Measurements from ENCODE around the gene FGD2.

DNA sequence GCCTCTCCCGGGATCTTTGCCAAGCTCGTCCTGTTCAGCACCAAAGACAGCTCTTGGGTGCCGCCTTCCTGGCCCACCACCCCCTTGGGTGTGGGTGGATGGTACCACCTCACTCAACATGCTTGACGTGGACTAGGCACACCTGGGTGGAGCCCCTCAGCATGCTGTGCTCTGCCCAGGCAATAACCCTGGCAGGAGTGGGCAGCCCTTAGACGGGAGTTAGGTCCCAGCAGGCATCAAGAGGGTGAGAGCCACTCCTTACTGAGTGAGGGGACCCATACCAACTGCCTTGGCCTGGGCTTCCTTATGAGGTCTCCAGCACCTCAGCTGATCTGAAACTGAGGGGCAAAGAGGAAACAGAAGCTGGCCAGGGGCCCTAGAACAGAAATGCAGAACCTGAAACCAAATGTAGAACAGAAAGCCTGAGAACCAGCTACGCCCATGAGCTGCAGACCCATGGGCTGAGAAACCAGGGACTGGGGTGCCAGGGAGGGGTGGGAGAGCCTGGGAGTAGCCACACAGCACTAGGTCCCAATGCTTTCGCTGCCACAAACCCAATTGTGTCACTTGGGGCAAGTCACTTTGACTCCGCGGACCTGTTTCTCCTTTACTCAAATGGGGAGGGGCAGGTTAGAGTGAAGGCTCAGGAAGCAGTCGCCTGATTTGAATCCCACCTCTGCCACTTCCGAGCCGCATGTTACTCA is 2.0 kb downstream of the FGD2 start:
- TF ChIP-seq EZH2 (IDR thresholded peaks at IDR 0.05; ENCODE audit: borderline replicate concordance, low read depth, low read length, poor library complexity, severe bottlenecking) = no peak
- TF ChIP-seq, protein P1, sequence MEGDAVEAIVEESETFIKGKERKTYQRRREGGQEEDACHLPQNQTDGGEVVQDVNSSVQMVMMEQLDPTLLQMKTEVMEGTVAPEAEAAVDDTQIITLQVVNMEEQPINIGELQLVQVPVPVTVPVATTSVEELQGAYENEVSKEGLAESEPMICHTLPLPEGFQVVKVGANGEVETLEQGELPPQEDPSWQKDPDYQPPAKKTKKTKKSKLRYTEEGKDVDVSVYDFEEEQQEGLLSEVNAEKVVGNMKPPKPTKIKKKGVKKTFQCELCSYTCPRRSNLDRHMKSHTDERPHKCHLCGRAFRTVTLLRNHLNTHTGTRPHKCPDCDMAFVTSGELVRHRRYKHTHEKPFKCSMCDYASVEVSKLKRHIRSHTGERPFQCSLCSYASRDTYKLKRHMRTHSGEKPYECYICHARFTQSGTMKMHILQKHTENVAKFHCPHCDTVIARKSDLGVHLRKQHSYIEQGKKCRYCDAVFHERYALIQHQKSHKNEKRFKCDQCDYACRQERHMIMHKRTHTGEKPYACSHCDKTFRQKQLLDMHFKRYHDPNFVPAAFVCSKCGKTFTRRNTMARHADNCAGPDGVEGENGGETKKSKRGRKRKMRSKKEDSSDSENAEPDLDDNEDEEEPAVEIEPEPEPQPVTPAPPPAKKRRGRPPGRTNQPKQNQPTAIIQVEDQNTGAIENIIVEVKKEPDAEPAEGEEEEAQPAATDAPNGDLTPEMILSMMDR (conservative IDR thresholded peaks at IDR 0.05; ENCODE audit: low read depth, low read length) = no peak
